ENCODE data around the gene NADK2.
"Not testable (repeated sequence)": the region's sequence is repeated elsewhere in the genome, so short reads cannot be mapped to it uniquely, and the experiment has no call there.

NADK2 gene, protein sequence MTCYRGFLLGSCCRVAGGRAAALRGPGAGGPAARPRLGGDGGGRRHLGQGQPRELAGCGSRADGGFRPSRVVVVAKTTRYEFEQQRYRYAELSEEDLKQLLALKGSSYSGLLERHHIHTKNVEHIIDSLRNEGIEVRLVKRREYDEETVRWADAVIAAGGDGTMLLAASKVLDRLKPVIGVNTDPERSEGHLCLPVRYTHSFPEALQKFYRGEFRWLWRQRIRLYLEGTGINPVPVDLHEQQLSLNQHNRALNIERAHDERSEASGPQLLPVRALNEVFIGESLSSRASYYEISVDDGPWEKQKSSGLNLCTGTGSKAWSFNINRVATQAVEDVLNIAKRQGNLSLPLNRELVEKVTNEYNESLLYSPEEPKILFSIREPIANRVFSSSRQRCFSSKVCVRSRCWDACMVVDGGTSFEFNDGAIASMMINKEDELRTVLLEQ

DNA sequence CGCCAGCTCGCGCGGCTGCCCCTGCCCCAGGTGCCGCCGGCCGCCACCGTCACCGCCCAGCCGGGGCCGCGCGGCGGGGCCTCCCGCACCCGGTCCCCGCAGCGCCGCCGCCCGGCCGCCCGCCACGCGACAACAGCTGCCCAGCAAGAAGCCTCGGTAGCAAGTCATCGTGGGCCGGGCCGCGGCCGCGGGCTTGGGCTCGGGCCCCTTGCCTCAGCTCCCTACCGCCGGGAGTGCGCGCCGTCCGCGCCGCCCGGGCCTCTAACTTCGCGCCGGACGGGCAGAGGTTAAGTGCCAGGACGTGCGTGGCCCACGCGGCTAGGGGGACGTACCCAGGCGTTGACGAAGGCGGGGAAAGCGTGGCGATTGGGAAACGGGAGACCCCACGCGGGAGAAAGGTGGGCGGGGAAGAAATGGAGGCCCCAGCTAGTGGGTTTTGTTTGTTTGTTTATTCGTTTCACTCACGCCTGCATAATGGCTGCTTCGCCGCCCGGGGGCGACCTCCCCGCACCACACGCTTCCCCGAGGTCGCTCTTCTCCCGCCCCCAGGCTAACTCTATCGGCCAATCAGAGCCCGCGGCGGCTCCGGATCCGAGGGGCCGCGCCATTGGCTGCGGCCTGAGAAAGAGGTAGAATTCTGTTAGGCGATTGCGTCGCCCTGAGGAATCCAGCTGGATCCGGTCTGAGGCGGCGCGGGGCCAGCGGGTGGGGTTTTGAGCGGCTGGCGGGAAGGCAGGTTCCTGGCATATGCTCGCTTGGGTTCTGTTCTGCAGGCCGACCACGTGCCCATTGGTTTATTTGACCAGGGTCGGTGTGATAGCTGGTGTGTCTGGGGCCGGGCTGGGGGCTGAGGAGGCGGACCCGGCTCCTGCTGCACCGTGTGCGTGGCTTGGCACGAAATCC lies at the start of gene NADK2:
Gene NADK2, minus strand, starts transcription at position 295 of the 903 bp plus-strand sequence. Its CDS starts 127 bp downstream, at position 168.
- peak; percentile 97 to 99 for DNase-seq

GRCh38 chr5:36285837-36286615 lies 44.3 kb upstream of the NADK2 start:
- no peak for DNase-seq

DNA sequence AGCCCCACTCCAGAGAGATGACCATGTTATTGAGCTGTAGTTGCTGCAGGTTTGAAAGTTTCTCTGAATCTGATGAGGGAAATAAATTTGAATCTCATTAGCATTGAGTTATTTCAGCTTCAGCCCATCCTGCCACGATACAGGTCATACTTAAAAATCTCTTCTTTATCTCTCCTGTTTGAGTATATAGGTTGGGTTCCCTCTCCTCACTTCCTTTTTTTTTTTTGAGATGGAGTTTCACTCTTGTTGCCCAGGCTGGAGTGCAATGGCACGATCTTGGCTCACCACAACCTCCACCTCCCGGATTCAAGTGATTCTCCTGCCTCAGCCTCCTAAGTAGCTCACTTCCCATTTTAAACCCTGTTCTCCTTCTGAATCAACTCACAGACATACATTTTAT lies 42.0 kb upstream of the NADK2 start:
- DNase-seq = not testable (repeated sequence)

- DNase-seq = no peak
Measured at GRCh38 chr5:36281626-36282025, 39.9 kb upstream of the NADK2 start.

- DNase-seq = no peak
Measured at GRCh38 chr5:36279054-36279698, 37.5 kb upstream of the NADK2 start.

GRCh38 chr5:36277521-36278176 lies 35.9 kb upstream of the NADK2 start:
- DNase-seq = no peak

DNA sequence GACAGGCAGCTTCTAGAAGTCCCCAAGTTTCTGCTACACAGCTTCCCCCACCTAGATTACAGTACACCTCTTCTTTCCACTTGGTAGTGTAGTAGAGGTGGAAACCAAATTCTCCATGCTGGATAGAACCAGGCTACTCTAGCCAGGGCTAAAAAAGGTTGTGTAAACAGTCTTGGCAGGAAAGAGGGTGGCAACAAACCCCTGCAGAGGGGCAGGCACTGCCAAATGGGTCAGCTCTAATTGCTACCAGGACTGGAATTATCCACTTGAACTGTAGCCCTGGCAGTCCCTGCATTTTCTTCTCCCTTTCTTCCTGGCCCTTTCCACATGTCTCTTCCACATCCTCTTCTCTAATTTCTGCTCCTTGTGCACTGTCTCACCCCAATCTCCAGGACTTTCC lies 35.1 kb upstream of the NADK2 start:
- DNase-seq = no peak

- DNase-seq = no peak
Measured at GRCh38 chr5:36273809-36274526, 32.2 kb upstream of the NADK2 start.

DNA sequence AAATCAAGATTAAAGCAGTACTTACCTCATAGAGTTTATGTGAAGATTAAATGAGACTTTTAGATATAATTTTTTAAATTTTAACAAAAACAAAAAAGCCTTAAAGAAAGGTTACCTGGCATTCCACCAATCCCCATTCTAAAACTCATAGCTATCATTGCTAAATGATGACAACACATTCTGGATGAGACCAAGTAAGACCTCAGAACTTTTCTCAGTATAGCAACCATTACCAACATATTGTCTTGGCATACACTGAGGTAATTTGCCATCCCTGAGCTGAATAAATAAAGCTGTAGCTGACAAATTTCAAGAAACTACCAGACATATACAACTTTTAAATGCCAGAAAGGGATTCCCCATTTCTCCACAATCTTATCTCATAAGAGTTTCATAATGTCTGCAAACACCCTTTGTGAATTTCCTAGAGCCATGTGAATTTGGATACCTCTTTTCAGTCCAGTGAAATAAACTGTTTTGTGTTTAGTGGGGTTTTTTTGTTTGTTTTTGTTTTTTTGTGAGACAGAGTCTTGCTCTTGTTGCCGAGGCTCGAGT lies 30.5 kb upstream of the NADK2 start:
- no peak for DNase-seq

- DNase-seq = no peak
Measured at GRCh38 chr5:36270876-36271575, 29.3 kb upstream of the NADK2 start.

DNA sequence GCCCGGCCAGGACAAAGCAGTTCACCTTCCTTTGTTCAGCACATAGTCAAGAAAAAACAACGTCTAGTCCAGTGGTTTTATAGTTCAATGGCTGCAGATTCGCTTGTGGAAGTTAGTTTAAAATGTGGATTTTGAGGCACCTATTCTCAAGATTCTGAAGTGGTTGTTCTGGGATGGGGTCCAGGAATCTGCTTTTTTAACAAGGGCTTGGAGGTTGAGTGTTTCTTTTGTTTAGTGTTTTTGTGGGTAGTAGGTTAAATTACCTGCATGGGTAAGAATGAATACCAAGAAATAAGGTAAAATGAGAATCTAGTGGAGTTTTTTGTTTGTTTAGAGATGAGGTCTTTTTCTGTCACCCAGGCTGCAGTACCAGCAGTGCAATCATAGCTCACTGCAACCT lies 28.4 kb upstream of the NADK2 start:
- no peak for DNase-seq

GRCh38 chr5:36269478-36269877 lies 27.8 kb upstream of the NADK2 start:
- no peak for DNase-seq

GRCh38 chr5:36267905-36268304 lies 26.2 kb upstream of the NADK2 start:
- no peak for DNase-seq

DNA sequence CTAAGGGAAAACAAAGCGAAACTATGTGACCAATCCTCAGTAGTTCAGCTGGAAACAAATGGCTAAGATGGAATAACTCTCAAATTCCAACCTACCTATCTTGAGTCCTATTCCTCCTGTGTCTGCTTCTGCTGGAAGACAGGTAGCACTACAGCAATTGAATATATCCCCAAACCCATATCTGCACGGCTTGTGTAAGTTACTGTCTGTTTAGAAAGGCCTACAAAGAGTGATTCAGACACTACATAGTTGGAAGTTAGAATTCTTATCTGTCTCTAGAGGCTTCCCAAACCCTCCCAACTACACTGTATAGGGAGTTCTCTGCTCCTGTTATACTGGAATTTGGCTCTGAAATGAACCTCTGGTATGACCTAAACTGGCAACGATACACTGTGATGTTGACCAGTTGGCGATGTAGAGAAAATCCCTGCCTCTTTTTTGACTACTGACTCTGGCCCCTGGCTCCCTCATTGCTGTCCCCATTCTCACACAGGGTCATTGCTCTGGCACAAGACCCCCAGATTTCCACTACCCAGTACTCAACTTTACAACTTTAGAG lies 22.6 kb upstream of the NADK2 start:
- DNase-seq = no peak

- DNase-seq = peak in 1 of 2 experiments; percentile 16
Measured at GRCh38 chr5:36261186-36261585, 19.5 kb upstream of the NADK2 start.

DNA sequence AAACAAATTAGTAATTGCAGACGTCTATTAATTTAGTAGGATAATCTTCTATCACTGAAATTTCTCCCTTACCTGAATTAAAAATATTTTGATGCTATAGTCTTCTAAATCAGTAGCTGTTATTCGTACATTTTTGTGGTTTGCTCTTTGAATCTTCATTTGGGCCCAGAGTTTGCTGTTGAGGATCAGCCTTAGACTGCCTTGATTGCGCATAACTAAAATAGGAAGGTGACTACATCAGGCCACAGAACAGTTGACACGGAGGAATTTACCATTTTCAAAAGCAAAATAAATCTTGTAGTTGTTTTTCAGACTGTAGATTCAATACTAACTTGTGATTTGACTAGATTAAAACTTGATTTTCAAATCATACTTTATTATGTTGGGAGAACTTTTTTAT lies 11.8 kb upstream of the NADK2 start:
- no peak for DNase-seq

GRCh38 chr5:36252722-36253365 lies 11.1 kb upstream of the NADK2 start:
- DNase-seq = no peak

DNA sequence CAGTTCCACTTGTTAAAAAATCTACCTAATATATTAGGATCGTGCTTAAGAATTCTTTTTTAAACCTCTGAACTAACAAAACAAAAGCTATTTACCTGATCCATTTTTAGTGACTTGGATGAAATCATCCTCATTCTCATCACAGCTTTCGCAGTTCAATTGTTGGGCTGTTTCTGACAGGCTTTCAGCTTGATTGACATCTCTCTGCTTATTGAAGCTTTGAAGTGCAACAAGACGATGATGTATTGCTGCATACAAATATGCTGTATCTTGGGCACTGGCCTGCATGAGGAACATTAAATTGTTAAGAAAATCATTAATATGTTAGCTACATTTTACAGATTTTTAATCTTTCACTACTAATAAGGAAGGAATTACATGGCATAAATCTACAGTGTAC lies 9.5 kb upstream of the NADK2 start:
- DNase-seq = no peak

DNA sequence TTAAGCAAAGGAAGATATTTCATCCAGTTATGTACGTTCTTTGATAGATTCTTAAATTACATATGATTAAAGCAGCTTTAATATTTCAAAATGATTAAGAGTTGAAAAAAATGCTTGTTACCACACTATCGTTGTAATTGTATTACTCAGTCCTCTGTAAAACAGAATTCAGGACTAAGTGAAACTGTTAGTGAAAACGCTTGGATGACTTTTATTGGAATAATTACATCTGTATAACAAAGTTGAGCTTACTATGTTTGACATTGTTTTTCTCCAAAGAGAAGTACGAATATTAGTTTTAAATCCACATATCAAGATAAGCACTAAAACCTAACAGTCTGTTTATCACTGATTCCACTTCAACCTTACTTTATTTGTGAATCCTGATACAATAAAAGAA lies 8.7 kb upstream of the NADK2 start:
- DNase-seq = no peak
